Uterus (tissue), 4 donors: ENCODE data around the gene CHST5. TPM values are rescaled to one million over a fixed set of nuclear protein-coding genes. Genes with fewer than 3 reads are reported as not detected.
A peak's percentile ranks its signal among the peaks of the same experiment; 100 is the strongest.

Experiments used
- DNase-seq, 2 donors: peaks; one replicate each; pipeline ENCODE4 v3.0.0-alpha.2; 2019 to 2020
- H3K27ac ChIP-seq, 2 donors: fragments of 200-600 bp; sonication (generic); 1 replicate in 1 of 2; 2 replicates in 1 of 2; pipeline ENCODE4 v1.5.1; 2016 to 2018
- H3K27me3 ChIP-seq, 2 donors: fragments of 200-600 bp; sonication (generic); one replicate each; pipeline ENCODE4 v1.5.1; 2018 to 2019; ENCODE audit warnings: control low read depth in 1 of 2
- H3K36me3 ChIP-seq, 2 donors: fragments of 200-600 bp; sonication (generic); one replicate each; pipeline ENCODE4 v1.5.1; 2019; ENCODE audit warnings: control low read depth in 1 of 2
- H3K4me1 ChIP-seq, 2 donors: fragments of 200-600 bp; sonication (generic); one replicate each; pipeline ENCODE4 v1.5.1; 2018 to 2019; ENCODE audit warnings: control low read depth in 1 of 2
- H3K4me3 ChIP-seq, 2 donors: fragments of 200-600 bp; sonication (generic); 1 replicate in 1 of 2; 2 replicates in 1 of 2; pipeline ENCODE4 v1.5.1; 2018 to 2019; ENCODE audit warnings: mild to moderate bottlenecking in 1 of 2
- H3K9me3 ChIP-seq, 2 donors: fragments of 200-600 bp; sonication (generic); one replicate each; pipeline ENCODE4 v1.5.1; 2019; ENCODE audit warnings: control low read depth in 1 of 2
- POLR2A ChIP-seq, 2 donors: fragments of 450-650 bp; IDR thresholded peaks; one replicate each; pipeline ENCODE4 v1.6.1; 2016; ENCODE audit warnings: antibody characterized with exemption in 2 of 2, mild to moderate bottlenecking in 1 of 2, moderate library complexity in 1 of 2
- intact Hi-C: fragments of 100-400 bp; cut with DNase I; formaldehyde crosslinking; loops from one replicate; pipeline ENCODE4 v1.15.1; 2023; ENCODE audit warnings: low total_unique reads
- total RNA-seq, 4 donors: library from RNA; depleted of rRNA in 3 of 4; stranded (reverse); fragments of >200 nt in 3 of 4; gene quantifications; one replicate each; pipeline versions ENCODE4 v1.1.0 to v1.2.4, GENCODE V29; 2014 to 2023
- TF ChIP-seq, protein P1 (sequence below), 4 experiments: fragments of 200-600 bp in 2 of 4; fragments of 450-650 bp in 2 of 4; sonication (generic) in 2 of 4; IDR thresholded peaks; one replicate each; pipeline ENCODE4 v1.5.1; 2016 to 2019; ENCODE audit warnings: antibody characterized with exemption in 4 of 4, mild to moderate bottlenecking in 2 of 4, moderate library complexity in 1 of 4
- donor health status: DM: yes; HTN: yes; CAD: no.

CHST5 gene
- total RNA-seq, 4 donors from 2014 or later: 1.0 to 2.0 TPM; not detected in 2

DNA sequence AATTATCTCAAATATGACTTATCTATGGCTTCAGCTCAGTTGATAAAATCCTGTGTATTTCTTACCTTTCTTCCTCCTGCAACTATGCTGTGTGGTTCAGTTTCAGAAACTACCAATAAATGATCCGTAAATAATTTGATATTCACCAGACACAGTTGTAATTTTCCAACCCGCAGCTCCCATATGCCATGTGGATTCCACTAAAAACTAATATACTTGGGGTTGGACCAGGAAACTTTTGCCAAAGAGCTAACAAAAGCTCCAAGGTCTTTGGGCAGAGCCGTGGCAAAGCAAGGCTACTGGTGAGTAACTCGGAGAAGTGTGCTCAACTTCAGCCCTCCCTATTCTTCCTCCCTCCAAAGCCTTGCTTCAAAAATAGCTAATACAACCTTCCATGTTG is 38.4 kb downstream of the CHST5 start:
- no peak for DNase-seq
- H3K4me1 ChIP-seq: peaks cover 0 to 12% of the 10 kb centered on the region in 2 donors

DNA sequence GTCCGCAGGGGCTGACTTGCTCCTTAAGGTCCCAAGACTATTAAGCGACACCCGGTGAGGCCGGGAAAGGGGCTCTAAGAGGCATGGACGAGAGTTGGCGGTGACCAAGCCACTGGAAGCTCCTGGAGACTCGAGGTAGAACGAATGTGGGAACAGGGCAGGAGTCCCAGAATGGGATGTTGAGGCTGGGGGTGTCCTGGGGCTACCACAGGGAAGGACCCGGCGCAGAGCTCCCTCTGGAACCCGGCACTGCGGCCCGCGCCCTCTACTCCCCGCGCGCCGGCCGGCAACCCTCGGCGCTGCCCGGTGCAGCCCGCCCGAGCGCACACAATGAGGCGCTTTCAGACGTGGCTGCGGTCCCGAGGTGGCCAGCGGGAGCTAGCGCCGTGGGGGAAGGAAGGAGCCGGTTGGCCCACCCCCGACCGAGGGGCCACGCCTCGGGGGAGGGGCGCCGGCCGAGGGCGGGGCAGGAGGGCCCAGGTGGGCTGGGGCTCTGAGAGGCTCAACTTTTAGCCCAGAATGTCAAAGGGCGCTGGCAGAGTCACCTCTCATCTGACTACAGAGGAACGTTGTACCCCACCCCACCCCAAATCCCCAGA is 40.7 kb downstream of the CHST5 start, which contains the start of gene CHST6:
TSS of gene CHST6 (minus strand) at position 366 of the 599 bp plus-strand sequence. CDS start 15,613 bp downstream, outside the sequence.
- peaks cover 0 to 12% of the 10 kb centered on the region in 2 donors for H3K4me1 ChIP-seq
- H3K36me3 ChIP-seq: no peaks in the 10 kb centered on the region
- DNase-seq: no peak
- TF ChIP-seq, protein P1, sequence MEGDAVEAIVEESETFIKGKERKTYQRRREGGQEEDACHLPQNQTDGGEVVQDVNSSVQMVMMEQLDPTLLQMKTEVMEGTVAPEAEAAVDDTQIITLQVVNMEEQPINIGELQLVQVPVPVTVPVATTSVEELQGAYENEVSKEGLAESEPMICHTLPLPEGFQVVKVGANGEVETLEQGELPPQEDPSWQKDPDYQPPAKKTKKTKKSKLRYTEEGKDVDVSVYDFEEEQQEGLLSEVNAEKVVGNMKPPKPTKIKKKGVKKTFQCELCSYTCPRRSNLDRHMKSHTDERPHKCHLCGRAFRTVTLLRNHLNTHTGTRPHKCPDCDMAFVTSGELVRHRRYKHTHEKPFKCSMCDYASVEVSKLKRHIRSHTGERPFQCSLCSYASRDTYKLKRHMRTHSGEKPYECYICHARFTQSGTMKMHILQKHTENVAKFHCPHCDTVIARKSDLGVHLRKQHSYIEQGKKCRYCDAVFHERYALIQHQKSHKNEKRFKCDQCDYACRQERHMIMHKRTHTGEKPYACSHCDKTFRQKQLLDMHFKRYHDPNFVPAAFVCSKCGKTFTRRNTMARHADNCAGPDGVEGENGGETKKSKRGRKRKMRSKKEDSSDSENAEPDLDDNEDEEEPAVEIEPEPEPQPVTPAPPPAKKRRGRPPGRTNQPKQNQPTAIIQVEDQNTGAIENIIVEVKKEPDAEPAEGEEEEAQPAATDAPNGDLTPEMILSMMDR (IDR thresholded peaks at IDR 0.05): no peak
- TF ChIP-seq POLR2A (IDR thresholded peaks at IDR 0.05): peak in 1 of 2 donors; percentile 12
- intact Hi-C loops: no loop called here
- H3K9me3 ChIP-seq: no peaks in the 10 kb centered on the region
- peak within 1 kb of the TSS; percentile 14 to 20 for H3K4me3 ChIP-seq
- no peak within 1 kb of the TSS for H3K27ac ChIP-seq
- no peaks in the 10 kb centered on the region for H3K27me3 ChIP-seq

More for the DNA sequence above, 38.4 kb downstream of the CHST5 start:
- H3K4me3 ChIP-seq: no peak overlapping the region
- no peaks in the 10 kb centered on the region for H3K36me3 ChIP-seq
- H3K27me3 ChIP-seq: no peaks in the 10 kb centered on the region
- no peak overlapping the region for H3K27ac ChIP-seq
- H3K9me3 ChIP-seq: no peaks in the 10 kb centered on the region
- intact Hi-C loops: no loop called here
- TF ChIP-seq, protein P1 (IDR thresholded peaks at IDR 0.05): no peak
- no peak for TF ChIP-seq POLR2A (IDR thresholded peaks at IDR 0.05)

DNA sequence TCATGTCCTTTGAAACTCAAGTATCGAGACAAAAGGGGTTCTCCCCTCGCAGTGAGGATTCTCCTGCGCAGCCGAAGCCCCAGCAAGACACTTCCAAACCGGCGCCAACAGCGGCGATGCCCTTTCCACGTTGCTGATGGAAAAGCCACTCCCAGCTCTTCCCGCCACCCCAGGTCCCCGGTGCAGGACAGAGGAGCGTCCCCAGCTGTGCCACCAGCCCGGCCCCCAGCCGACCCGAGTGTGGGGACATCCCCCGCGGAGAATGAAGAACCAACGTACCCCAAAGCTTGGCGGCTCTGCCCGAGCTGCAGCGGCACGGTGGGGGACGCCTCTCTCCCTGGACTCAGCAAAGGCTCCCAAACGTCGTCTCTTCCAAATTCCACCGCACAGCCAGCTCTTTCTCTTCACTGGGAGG is 41.2 kb downstream of the CHST5 start:
- H3K27me3 ChIP-seq: no peaks in the 10 kb centered on the region
- H3K4me1 ChIP-seq: peaks cover 0 to 12% of the 10 kb centered on the region in 2 donors
- no peak for DNase-seq
- no peaks in the 10 kb centered on the region for H3K36me3 ChIP-seq
- H3K27ac ChIP-seq: no peak overlapping the region
- TF ChIP-seq, protein P1 (IDR thresholded peaks at IDR 0.05): no peak
- TF ChIP-seq POLR2A (IDR thresholded peaks at IDR 0.05): no peak
- peak overlapping the region; percentile 14 to 20 for H3K4me3 ChIP-seq
- no peaks in the 10 kb centered on the region for H3K9me3 ChIP-seq
- intact Hi-C loops: no loop called here

DNA sequence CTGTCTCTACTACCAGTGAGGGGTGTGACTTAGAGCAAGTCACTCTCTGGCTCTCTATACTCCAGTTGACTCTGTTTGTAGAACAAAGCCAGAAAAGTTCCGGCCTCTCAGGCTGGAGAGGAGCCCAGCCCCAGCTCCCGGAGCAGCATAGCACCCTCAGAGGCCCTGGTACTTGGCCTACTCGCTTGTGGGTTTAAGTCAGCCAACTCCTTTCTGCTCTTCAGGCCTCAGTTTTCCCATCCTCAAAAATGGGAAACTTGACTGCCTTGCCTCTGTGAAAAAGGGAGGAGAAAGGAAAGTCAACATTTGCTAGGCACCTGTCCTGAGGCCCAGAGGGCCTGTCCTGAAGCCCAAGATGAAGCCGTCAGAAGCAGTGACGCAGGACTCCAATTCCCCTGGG is 41.7 kb downstream of the CHST5 start:
- no peak for TF ChIP-seq POLR2A (IDR thresholded peaks at IDR 0.05)
- TF ChIP-seq, protein P1 (IDR thresholded peaks at IDR 0.05): no peak
- no peaks in the 10 kb centered on the region for H3K27me3 ChIP-seq
- no peaks in the 10 kb centered on the region for H3K36me3 ChIP-seq
- H3K4me3 ChIP-seq: no peak overlapping the region
- intact Hi-C loops: no loop called here
- DNase-seq: no peak
- peaks cover 0 to 12% of the 10 kb centered on the region in 2 donors for H3K4me1 ChIP-seq
- H3K27ac ChIP-seq: no peak overlapping the region
- H3K9me3 ChIP-seq: no peaks in the 10 kb centered on the region

DNA sequence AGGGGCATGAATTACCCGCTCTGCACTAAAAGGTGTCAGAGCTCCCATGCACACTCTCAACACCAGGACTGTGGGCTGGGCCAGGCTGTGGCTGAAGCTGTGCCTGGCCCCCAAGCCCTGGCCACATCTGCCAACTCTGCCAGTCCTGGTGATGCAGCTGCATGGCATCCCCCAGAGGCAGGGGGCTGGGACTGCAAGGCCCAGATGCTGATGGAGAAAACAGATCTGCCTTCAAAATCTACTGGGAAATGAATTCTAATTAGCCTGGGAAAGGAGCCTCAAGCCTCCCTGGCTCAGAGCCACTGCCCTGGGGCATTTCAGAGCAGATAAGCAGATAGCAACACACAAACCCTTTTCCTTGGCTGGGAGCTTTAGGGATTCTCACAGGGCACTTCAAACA is 44.0 kb downstream of the CHST5 start:
- Histone ChIP-seq H3K36me3 (no peaks in the 10 kb centered on the region), H3K4me3 (no peak overlapping the region), H3K4me1 (peaks cover 0 to 12% of the 10 kb centered on the region in 2 donors), H3K27me3 (no peaks in the 10 kb centered on the region), H3K27ac (no peak overlapping the region), H3K9me3 (no peaks in the 10 kb centered on the region)
- intact Hi-C loops: no loop called here
- DNase-seq: no peak
- no peak for TF ChIP-seq POLR2A (IDR thresholded peaks at IDR 0.05)
- TF ChIP-seq, protein P1 (IDR thresholded peaks at IDR 0.05): no peak
